NCI-H2107 (cell line): Measurements from ENCODE around the gene IRX6.

Source experiments
- DNase-seq: peaks from one replicate; lab custom pipeline; 2025; lab: John Stamatoyannopoulos, UW

The IRX6 gene

GRCh38 chr16:55323637-55324271, at the start of gene IRX6:
TSS of gene IRX6 (plus strand) at chr16:55324203. CDS start at chr16:55325092, 889 bp downstream.
- DNase-seq, result no peak

- no peak for DNase-seq
Measured at GRCh38 chr16:55274391-55274790, 49.6 kb upstream of the IRX6 start.

GRCh38 chr16:55275167-55275566, 48.8 kb upstream of the IRX6 start:
- DNase-seq, result no peak

GRCh38 chr16:55275869-55276268, 48.1 kb upstream of the IRX6 start:
- no peak for DNase-seq

GRCh38 chr16:55277536-55277935, 46.5 kb upstream of the IRX6 start:
- no peak for DNase-seq

GRCh38 chr16:55279598-55279997, 44.4 kb upstream of the IRX6 start:
- DNase-seq, result no peak

- DNase-seq, result no peak
Measured at GRCh38 chr16:55280587-55280986, 43.4 kb upstream of the IRX6 start.

- DNase-seq, result no peak
Measured at GRCh38 chr16:55282441-55282840, 41.6 kb upstream of the IRX6 start.

- DNase-seq, result no peak
Measured at GRCh38 chr16:55283812-55284717, 39.9 kb upstream of the IRX6 start.

GRCh38 chr16:55284718-55285099, 39.3 kb upstream of the IRX6 start:
- no peak for DNase-seq

GRCh38 chr16:55285586-55285985, 38.4 kb upstream of the IRX6 start:
- no peak for DNase-seq

GRCh38 chr16:55289353-55289752, 34.6 kb upstream of the IRX6 start:
- DNase-seq, result no peak

- no peak for DNase-seq
Measured at GRCh38 chr16:55291847-55292246, 32.2 kb upstream of the IRX6 start.

- no peak for DNase-seq
Measured at GRCh38 chr16:55292491-55292890, 31.5 kb upstream of the IRX6 start.

GRCh38 chr16:55294129-55294528, 29.9 kb upstream of the IRX6 start:
- DNase-seq, result no peak

- DNase-seq, result no peak
Measured at GRCh38 chr16:55294931-55295342, 29.1 kb upstream of the IRX6 start.

GRCh38 chr16:55297062-55297909, 26.7 kb upstream of the IRX6 start:
- DNase-seq, result no peak

- DNase-seq, result no peak
Measured at GRCh38 chr16:55297910-55298479, 26.0 kb upstream of the IRX6 start.

- DNase-seq, result no peak
Measured at GRCh38 chr16:55301385-55302008, 22.5 kb upstream of the IRX6 start.

- DNase-seq, result no peak
Measured at GRCh38 chr16:55302635-55303034, 21.4 kb upstream of the IRX6 start.

GRCh38 chr16:55308973-55309372, 15.0 kb upstream of the IRX6 start:
- no peak for DNase-seq

- DNase-seq, result no peak
Measured at GRCh38 chr16:55322327-55322726, 1.7 kb upstream of the IRX6 start.
